SK-N-MC (cell line): ENCODE data around the gene MUC5B.

Source experiments
- EZH2 ChIP-seq: fragments of 200-600 bp; sonication (generic); IDR thresholded peaks from one replicate; pipeline ENCODE4 v1.6.1; 2017; ENCODE audit warnings: antibody characterized with exemption
- POLR2AphosphoS5 ChIP-seq: IDR thresholded peaks from 2 replicates; pipeline ENCODE4 v1.6.1; 2012; ENCODE audit warnings: mild to moderate bottlenecking, low read depth, low read length, borderline replicate concordance

DNA sequence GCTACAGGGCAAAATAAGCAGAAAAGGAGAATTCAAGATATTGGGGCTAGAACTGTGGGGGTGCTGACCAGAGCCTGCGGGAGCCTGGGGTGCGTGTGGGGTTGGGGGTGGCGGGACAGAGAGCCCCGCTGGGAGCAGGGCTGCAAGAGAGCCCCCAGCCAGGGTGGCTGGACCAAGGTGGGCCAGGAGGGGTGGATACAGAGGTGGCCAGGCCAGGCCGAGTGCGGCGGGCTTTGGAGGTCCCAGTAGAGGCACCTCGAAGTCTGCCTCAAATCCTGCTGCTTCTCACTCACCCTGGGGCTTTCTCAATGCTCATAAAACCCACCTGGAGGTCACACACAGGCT, 16.9 kb upstream of the MUC5B start:
- TF ChIP-seq EZH2, result no peak
- no peak for TF ChIP-seq POLR2AphosphoS5
